ENCODE data around the gene IL17RD. TPM values are rescaled to one million over a fixed set of nuclear protein-coding genes. Genes with fewer than 3 reads are reported as not detected.

The IL17RD gene
- total and polyA plus RNA-seq, 2 of the 4 experiments (the other 2 are of a cell fraction) = 0.72 to 0.92 TPM

DNA sequence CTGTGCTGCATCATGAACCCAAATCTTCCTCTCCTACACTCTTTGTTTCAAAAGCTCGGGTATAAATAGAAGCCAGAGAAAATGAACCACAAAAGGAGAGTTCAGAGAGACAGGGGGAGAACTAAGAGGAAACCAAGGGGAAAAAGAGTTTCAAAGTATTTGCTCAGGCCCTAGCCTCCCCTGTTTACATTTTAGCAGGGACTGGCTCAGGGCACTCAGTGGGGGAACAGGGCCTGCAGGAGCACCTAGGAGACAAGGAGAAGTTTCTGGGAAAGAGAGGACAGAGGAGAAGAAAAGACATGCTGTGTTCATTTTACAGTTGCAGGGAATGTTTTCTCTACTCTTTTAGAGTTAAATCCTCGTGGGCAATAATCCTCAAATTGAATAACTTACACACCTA is 8.5 kb upstream of the IL17RD start:
- CTCF ChIA-PET = no interaction called here
- in situ Hi-C loops (cut with MboI; ENCODE audit: low sequenced_read_pairs) = loop anchor here (25.0 kb wide), 1 partner anchor 389 kb away; the partner anchor contains the start of gene PDE12
- intact Hi-C loops (cut with micrococcal nuclease) = loop anchor here (5.0 to 10.0 kb wide), 5 partner anchors 54 to 679 kb away; partner anchors contain the start of genes APPL1 and PDE12

More for the DNA sequence above, 8.5 kb upstream of the IL17RD start:
- dilution Hi-C loops (cut with HindIII; ENCODE audit: low sequenced_read_pairs, unreplicated experiment) = no loop called here
- Histone ChIP-seq H3K9me1 (ENCODE audit: insufficient read depth, low read length) (no peaks in the 10 kb centered on the region), H2BK15ac (ENCODE audit: low read depth, low read length) (no peak overlapping the region), H4K20me1 (ENCODE audit: insufficient read depth, low read length) (no peaks in the 10 kb centered on the region), H3K27ac (ENCODE audit: insufficient read depth, low read length) (no peak overlapping the region), H3K4me3 (ENCODE audit: insufficient read depth, low read depth, low read length) (no peak overlapping the region), H3K4me1 (ENCODE audit: control insufficient read depth, insufficient read depth, low read length) (peaks cover 3% of the 10 kb centered on the region; the same call in 1 of the 2 replicates), H2AK5ac (ENCODE audit: low read depth, low read length) (no peak overlapping the region), H2BK20ac (ENCODE audit: low read depth, low read length) (no peak overlapping the region), H3K56ac (ENCODE audit: extremely low read depth, insufficient read depth, low read length) (no peak overlapping the region), H3K14ac (replicated peaks; ENCODE audit: low read depth, low read length) (no peak overlapping the region), H2BK120ac (ENCODE audit: low read depth, low read length) (no peak overlapping the region), H2AFZ (replicated peaks; ENCODE audit: low read length, poor library complexity) (no peak overlapping the region), H4K5ac (ENCODE audit: low read depth, low read length) (no peak overlapping the region), H2AK9ac (replicated peaks; ENCODE audit: low read depth, low read length, poor library complexity) (no peak overlapping the region), H3K23ac (ENCODE audit: low read depth, low read length) (no peak overlapping the region), H3K79me1 (ENCODE audit: low read depth in 1 of 2, low read length in 2 of 2) (no peaks in the 10 kb centered on the region), H2BK5ac (ENCODE audit: low read depth, low read length, poor library complexity, severe bottlenecking) (no peak overlapping the region), H3K9me3 (ENCODE audit: control insufficient read depth, insufficient read depth, low read length) (no peaks in the 10 kb centered on the region), H3K27me3 (ENCODE audit: control insufficient read depth, insufficient read depth, low read length) (peaks cover 9% of the 10 kb centered on the region), H3K4me2 (ENCODE audit: low read depth, low read length) (no peak overlapping the region), H3K18ac (ENCODE audit: low read depth, low read length) (no peak overlapping the region), H3K36me3 (ENCODE audit: control insufficient read depth, insufficient read depth, low read length) (no peaks in the 10 kb centered on the region), H3K4ac (ENCODE audit: low read depth, low read length) (no peak overlapping the region), H4K91ac (ENCODE audit: insufficient read depth, low read depth, low read length) (no peak overlapping the region), H4K8ac (ENCODE audit: low read depth in 2 of 2, low read length in 2 of 2) (no peak overlapping the region), H3K9ac (ENCODE audit: low read depth, low read length) (no peak overlapping the region)
- TF ChIP-seq MAFK (IDR thresholded peaks at IDR 0.05; ENCODE audit: low read depth, low read length) = no peak
- TF ChIP-seq, protein P1, sequence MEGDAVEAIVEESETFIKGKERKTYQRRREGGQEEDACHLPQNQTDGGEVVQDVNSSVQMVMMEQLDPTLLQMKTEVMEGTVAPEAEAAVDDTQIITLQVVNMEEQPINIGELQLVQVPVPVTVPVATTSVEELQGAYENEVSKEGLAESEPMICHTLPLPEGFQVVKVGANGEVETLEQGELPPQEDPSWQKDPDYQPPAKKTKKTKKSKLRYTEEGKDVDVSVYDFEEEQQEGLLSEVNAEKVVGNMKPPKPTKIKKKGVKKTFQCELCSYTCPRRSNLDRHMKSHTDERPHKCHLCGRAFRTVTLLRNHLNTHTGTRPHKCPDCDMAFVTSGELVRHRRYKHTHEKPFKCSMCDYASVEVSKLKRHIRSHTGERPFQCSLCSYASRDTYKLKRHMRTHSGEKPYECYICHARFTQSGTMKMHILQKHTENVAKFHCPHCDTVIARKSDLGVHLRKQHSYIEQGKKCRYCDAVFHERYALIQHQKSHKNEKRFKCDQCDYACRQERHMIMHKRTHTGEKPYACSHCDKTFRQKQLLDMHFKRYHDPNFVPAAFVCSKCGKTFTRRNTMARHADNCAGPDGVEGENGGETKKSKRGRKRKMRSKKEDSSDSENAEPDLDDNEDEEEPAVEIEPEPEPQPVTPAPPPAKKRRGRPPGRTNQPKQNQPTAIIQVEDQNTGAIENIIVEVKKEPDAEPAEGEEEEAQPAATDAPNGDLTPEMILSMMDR (conservative IDR thresholded peaks at IDR 0.05; ENCODE audit: low read depth, low read length) = no peak
- no peak for TF ChIP-seq RCOR1 (IDR thresholded peaks at IDR 0.05; ENCODE audit: insufficient replicate concordance, low read length)
- no peak for TF ChIP-seq MXI1 (IDR thresholded peaks at IDR 0.05; ENCODE audit: borderline replicate concordance, low read depth, low read length)
- no peak for TF ChIP-seq MAZ (IDR thresholded peaks at IDR 0.05; ENCODE audit: borderline replicate concordance, low read depth, low read length)
- no peak for TF ChIP-seq RAD21 (IDR thresholded peaks at IDR 0.05; ENCODE audit: low read length)
- TF ChIP-seq BHLHE40 (IDR thresholded peaks at IDR 0.05; ENCODE audit: low read depth, low read length) = no peak
- TF ChIP-seq CHD1 (IDR thresholded peaks at IDR 0.05; ENCODE audit: low read depth, low read length) = no peak
- no peak for TF ChIP-seq SMC3 (IDR thresholded peaks at IDR 0.05; ENCODE audit: low read depth, low read length)
- TF ChIP-seq POLR2A (IDR thresholded peaks at IDR 0.05; ENCODE audit: low read depth, low read length) = no peak
- TF ChIP-seq CEBPB (IDR thresholded peaks at IDR 0.05; ENCODE audit: low read depth, low read length) = no peak
- TF ChIP-seq, protein P2, sequence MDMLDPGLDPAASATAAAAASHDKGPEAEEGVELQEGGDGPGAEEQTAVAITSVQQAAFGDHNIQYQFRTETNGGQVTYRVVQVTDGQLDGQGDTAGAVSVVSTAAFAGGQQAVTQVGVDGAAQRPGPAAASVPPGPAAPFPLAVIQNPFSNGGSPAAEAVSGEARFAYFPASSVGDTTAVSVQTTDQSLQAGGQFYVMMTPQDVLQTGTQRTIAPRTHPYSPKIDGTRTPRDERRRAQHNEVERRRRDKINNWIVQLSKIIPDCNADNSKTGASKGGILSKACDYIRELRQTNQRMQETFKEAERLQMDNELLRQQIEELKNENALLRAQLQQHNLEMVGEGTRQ (IDR thresholded peaks at IDR 0.05; ENCODE audit: low read depth, low read length) = no peak
- TF ChIP-seq NFE2L2 (IDR thresholded peaks at IDR 0.05; ENCODE audit: low read depth, low read length) = no peak
- ATAC-seq (ENCODE audit: low read depth) (no peak), DNase-seq (no peak)
- WGBS, 2 experiments (ENCODE audit: extremely low coverage in 2 of 2, insufficient read length in 1 of 2) = no CpG with 5 or more reads among the region's 2 CpGs
- POLR2A ChIA-PET (ENCODE audit: unreplicated experiment) = no interaction called here
- no TSS peak for BruUV-seq (replicated peaks)
